ENCODE data around the gene SKIL.

SKIL gene

DNA sequence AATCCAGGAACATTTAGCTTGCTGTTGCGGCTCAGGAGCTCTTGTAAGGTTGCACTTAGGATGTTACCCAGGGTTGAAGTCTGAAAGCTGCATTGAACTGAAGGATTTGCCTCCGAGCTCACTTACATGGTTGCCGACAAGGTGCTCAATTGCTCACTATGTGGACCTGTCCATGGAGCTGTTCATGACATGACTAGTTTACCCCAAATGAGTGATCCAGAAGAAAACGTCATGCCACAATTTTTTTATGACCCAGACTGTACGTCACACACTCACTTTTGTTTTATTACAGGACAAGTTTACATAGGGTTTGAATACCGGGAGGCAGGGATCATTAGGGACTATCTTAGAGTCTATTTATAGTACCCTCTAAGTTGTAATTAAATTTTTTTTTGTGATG lies 40.2 kb downstream of the SKIL start:
- ATAC-seq: no peak
- DNase-seq: no peak

DNA sequence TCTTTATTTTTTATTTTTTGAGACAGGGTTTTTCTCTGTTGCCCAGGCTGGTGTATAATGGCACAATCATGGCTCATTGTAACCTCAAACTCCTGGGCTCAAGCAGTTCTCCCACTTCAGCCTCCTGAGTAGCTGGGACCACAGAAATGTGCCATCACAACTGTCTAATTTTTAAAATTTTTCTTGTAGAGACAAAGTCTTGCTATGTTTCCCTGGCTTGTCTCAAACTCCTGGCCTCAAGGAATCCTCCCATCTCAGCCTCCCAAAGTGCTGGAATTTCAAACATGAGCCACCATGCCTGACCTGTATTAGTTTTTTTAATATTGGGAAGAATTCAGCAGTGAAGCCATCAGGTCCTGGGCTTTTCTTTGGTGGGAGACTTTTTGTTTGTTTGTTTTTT lies 47.6 kb downstream of the SKIL start:
- DNase-seq (no peak), ATAC-seq (no peak)

GRCh38 chr3:170410428-170411029 lies 53.0 kb downstream of the SKIL start:
- ATAC-seq: no peak
- DNase-seq: no peak

- DNase-seq (no peak), ATAC-seq (no peak)
These were observed 55.8 kb downstream of the SKIL start for GRCh38 chr3:170413291-170413690.

GRCh38 chr3:170414202-170414663 lies 56.7 kb downstream of the SKIL start:
- DNase-seq: peak; percentile 19
- ATAC-seq: peak; percentile 65

GRCh38 chr3:170417090-170417489 lies 59.6 kb downstream of the SKIL start:
- ATAC-seq (no peak), DNase-seq (no peak)

- DNase-seq (peak; percentile 11), ATAC-seq (no peak)
These were observed 61.2 kb downstream of the SKIL start, which contains the start of gene CLDN11 for GRCh38 chr3:170418422-170419398. TSS of gene CLDN11 (plus strand) at chr3:170418868. CDS start at chr3:170419067, 199 bp downstream.

GRCh38 chr3:170419557-170420087 lies 62.1 kb downstream of the SKIL start:
- peak; percentile 26 for ATAC-seq
- peak; percentile 16 for DNase-seq

DNA sequence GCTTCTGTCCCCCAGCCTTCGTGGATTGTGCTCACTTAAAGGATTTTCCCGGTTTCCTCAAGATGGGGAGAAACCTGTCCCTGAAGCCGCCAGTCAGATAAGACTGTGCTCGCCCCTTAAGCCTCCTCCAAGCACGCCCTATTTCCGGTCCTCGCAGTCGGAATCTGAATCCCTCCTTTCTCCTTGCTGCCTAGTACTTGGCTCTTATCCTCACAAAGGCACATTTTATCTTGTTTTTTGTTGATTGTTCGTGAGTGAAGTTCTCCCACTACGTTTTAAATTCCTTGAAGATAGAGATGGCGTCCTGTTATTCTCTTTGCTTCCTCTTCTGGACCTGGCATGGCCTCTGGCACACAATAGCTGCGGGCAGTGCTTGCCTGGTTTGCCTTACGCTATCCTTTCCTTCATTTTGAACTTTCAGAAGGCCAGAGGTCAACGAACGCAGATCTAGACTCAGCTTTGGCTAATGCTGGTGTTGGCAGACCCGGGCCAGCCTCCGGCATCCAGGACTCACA lies 62.8 kb downstream of the SKIL start:
- ATAC-seq: no peak
- no peak for DNase-seq

DNA sequence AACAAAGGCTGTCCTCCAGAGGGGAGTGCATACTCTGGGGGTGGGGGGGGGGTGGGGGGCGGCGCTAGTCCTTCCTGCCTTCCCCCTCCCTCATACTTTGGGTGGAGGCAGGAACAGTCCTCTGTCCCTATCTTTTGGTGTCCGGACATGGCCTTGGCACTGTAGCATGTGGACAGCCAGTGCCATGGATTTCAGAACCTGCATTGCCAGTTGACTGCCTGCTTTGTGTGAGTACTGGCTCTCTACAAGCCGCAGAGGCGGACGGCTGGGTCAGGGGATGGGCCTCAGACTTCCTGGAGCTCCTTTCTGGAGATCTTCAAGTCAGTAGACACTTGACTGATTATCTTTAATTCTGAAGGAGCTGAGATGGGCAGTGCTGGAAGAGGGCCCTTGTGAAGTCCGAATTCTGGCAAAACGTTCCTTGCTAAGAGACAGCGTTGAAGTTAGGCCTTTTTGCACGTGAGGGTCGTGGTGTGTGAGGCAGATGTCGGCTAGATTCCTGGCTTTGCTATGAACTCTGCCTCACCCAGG lies 63.7 kb downstream of the SKIL start:
- no peak for ATAC-seq

GRCh38 chr3:170421758-170422157 lies 64.2 kb downstream of the SKIL start:
- ATAC-seq (no peak), DNase-seq (no peak)

More for the DNA sequence above, 63.7 kb downstream of the SKIL start:
- DNase-seq: no peak

- ATAC-seq (no peak), DNase-seq (no peak)
These were observed 65.6 kb downstream of the SKIL start for GRCh38 chr3:170423001-170423615.

DNA sequence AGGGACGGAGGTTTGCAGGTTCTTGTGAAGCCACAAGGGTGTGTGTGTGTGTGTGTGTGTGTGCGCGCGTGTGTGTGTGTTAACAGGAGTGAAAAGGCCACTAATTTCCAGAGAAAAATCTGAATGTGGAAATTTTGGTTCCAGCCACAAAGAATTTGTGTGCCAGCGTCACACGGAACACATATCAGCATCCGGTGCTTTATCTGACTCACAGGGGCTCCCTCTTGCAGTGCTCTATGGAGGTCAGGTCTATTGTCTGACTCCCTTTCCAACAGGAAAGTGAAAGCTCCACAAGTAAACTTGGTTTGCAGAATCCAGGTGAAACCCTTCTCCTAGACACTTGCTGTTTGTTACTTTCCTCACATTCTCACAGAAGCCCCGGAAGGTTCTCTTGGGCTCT lies 67.4 kb downstream of the SKIL start:
- ATAC-seq: no peak
- no peak for DNase-seq

DNA sequence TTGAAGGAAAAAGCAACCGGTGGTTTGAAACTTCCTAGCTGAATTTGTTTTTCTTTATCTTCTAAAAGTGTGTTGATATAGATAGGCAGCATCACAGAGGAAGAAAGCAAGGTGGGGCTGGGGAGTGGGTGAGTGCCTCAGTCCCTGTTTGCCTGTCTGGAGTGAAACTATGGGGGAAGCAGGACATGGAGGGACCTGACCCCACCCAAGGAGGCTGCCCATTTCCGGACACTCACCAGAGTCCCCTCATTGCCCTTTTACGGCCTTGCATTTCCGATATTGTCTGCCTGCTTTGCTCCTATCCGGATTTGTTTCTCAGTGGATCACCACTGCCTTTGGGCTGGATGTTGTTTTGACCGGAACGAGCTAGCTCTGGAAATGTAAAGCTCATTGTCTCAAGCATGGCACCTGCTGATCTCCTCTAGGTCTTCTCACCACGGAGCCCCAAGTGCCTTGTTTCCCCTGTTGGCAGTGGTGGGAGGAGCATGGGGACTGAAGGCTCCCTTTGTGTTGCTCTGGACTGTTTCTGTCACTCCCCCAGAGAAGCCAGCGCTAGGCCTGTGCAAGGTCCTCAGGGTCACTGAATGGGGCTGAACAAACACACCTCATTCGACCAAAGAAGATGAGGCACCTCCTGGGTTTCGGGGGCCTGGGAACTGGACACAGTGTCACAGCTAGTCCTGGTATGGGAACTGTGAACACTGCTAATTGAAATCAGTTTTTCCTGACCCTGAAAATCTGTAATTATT lies 68.2 kb downstream of the SKIL start:
- ATAC-seq (no peak), DNase-seq (no peak)

DNA sequence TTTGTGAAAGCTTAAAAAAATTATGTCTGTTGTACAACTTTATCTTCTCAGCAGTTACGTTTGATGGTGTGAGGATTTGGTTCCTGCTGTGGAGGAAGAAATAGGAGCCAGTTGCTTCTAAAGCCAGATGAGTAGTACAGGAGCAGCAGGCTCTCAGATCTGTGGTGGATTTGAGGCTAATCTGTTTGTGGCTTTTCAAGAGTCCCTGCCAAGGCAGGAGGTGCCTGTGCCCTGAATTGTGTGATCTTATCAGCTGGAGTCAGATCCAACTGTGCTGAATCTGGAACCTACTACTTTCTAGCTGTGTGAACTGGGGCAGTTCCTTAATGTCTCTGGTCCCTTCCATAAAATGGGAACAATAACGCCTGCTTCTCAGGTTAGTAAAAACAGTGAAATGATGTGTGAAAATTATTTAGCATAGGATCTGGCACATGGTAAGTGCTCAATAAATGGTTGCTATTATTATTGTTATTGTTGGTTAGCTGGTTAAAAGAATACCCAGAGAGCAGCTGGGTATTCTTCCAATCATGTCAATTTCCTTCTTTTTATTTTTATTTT lies 68.8 kb downstream of the SKIL start:
- no peak for ATAC-seq
- DNase-seq: no peak

- no peak for ATAC-seq
- DNase-seq: no peak
These were observed 70.6 kb downstream of the SKIL start for GRCh38 chr3:170428095-170428494.

- ATAC-seq (peak; percentile 36), DNase-seq (no peak)
These were observed 71.5 kb downstream of the SKIL start for GRCh38 chr3:170429050-170429449.

DNA sequence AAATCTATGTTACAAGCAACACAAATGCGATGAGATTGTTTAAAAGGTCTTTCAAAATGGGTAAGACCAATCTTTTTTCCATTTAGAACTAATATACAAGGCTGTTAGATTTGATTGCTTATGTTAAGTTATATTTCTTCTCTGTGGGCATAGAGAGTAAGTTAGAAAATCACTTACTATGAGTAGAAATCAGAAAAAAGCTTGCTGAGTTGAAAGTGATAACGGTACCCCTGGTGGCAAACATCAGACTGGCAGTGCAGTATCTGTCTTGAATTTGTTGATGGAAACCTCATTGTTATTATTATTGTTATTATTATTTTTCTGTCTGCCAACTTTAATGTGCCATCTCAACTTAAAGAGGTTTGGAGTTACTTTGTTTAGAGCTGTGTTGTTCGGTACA lies 73.5 kb downstream of the SKIL start:
- DNase-seq (no peak), ATAC-seq (no peak)

GRCh38 chr3:170432416-170432815 lies 74.9 kb downstream of the SKIL start:
- ATAC-seq (no peak), DNase-seq (no peak)

DNA sequence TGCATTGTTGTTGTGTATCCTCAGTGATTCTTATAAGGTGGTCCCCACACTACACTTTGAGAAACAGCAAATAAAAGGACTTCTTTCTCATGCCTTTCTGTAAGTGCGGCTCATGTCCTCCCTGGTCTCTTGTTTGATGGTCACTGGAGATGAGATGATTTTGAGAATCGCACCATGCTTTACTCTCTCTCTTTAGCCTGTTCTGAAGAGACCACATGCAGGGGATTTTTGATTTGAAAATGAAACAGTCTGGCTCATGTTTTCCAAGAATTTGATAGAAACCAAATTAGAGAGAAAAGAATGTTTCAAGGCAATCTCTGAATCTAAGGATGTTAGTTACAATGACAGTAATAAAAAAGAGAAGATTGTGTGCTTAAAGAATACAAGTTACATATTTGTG lies 79.2 kb downstream of the SKIL start:
- ATAC-seq: no peak
- no peak for DNase-seq

- ATAC-seq (no peak), DNase-seq (no peak)
These were observed 79.7 kb downstream of the SKIL start for GRCh38 chr3:170437176-170437575.
